WTC11 (cell line): ENCODE results near the gene MYL9. TPM values are rescaled to one million over a fixed set of nuclear protein-coding genes. Genes with fewer than 3 reads are reported as not detected.

ENCODE experiments used
- ATAC-seq: fragments of 200-7000 bp; cut with Tn5 transposase; 2 replicates; pipeline ENCODE4 v1.10.0; 2021; ENCODE audit warnings: mild to moderate bottlenecking, moderate library complexity
- CTCF ChIA-PET: fragments of 300-600 bp; sonication (Branson Sonifier 250); formaldehyde crosslinking; loops from one replicate; lab custom pipeline; 2021; ENCODE audit warnings: antibody characterized with exemption; lab: Charles Lee
- POLR2A ChIA-PET: fragments of 350-600 bp; sonication (Branson Sonifier 250); formaldehyde crosslinking; loops from one replicate; lab custom pipeline; 2021; ENCODE audit warnings: antibody characterized with exemption; lab: Charles Lee
- DNase-seq: peaks from one replicate; pipeline ENCODE4 v3.0.0; 2021; ENCODE audit warnings: low spot score
- H3K27ac Mint-ChIP-seq: 2 replicates; pipeline ENCODE4 v1.8.0; 2021; ENCODE audit warnings: mixed read lengths
- H3K27me3 Mint-ChIP-seq: 2 replicates; pipeline ENCODE4 v1.8.0; 2021; ENCODE audit warnings: low read depth, mild to moderate bottlenecking, moderate library complexity, mixed read lengths
- H3K36me3 Mint-ChIP-seq: 2 replicates; pipeline ENCODE4 v1.8.0; 2021; ENCODE audit warnings: mixed read lengths
- H3K4me1 Mint-ChIP-seq: 2 replicates; pipeline ENCODE4 v1.8.0; 2022; ENCODE audit warnings: mixed read lengths
- H3K4me3 Mint-ChIP-seq: 2 replicates; pipeline ENCODE4 v1.8.0; 2021; ENCODE audit warnings: mild to moderate bottlenecking, moderate library complexity, mixed read lengths
- H3K9me3 Mint-ChIP-seq: 2 replicates; pipeline ENCODE4 v1.8.0; 2021; ENCODE audit warnings: mixed read lengths
- CREM ChIP-seq: sonication (generic); formaldehyde crosslinking; IDR thresholded peaks from 2 replicates; pipeline ENCODE4 v1.8.1; 2022; ENCODE audit warnings: mild to moderate bottlenecking, missing genetic modification reagents, moderate library complexity
- MLX ChIP-seq: sonication (generic); formaldehyde crosslinking; IDR thresholded peaks from 2 replicates; pipeline ENCODE4 v1.8.1; 2023; ENCODE audit warnings: mild to moderate bottlenecking, missing genetic modification reagents, moderate library complexity
- NFE2L1 ChIP-seq: sonication (generic); formaldehyde crosslinking; IDR thresholded peaks from 2 replicates; pipeline ENCODE4 v1.8.1; 2023; ENCODE audit warnings: missing genetic modification reagents
- NR2C2 ChIP-seq: sonication (generic); formaldehyde crosslinking; IDR thresholded peaks from 2 replicates; pipeline ENCODE4 v1.8.0; 2022; ENCODE audit warnings: mild to moderate bottlenecking, missing genetic modification reagents
- RELA ChIP-seq: sonication (generic); formaldehyde crosslinking; IDR thresholded peaks from 2 replicates; pipeline ENCODE4 v1.8.1; 2022; ENCODE audit warnings: missing genetic modification reagents, mild to moderate bottlenecking, borderline replicate concordance
- SP1 ChIP-seq: sonication (generic); formaldehyde crosslinking; conservative IDR thresholded peaks from 2 replicates; pipeline ENCODE4 v1.8.1; 2022; ENCODE audit warnings: missing genetic modification reagents
- TEAD1 ChIP-seq: sonication (generic); formaldehyde crosslinking; IDR thresholded peaks from 2 replicates; pipeline ENCODE4 v1.8.0; 2022; ENCODE audit warnings: mild to moderate bottlenecking, missing genetic modification reagents
- ZBTB43 ChIP-seq: sonication (generic); formaldehyde crosslinking; IDR thresholded peaks from 2 replicates; pipeline ENCODE4 v1.8.1; 2023; ENCODE audit warnings: mild to moderate bottlenecking, missing genetic modification reagents
- ZNF232 ChIP-seq: sonication (generic); formaldehyde crosslinking; IDR thresholded peaks from 2 replicates; pipeline ENCODE4 v1.8.0; 2022; ENCODE audit warnings: mild to moderate bottlenecking, missing genetic modification reagents
- ZNF425 ChIP-seq: fragments of 250-450 bp; sonication (Bioruptor Pico); conservative IDR thresholded peaks from 2 replicates; pipeline ENCODE4 v1.9.0; 2021; ENCODE audit warnings: mild to moderate bottlenecking
- total RNA-seq: library from RNA; stranded (reverse); gene quantifications from 3 replicates; pipeline ENCODE4 v1.2.3, GENCODE V29; 2021
- TF ChIP-seq, protein P1 (sequence below): sonication (generic); formaldehyde crosslinking; IDR thresholded peaks from 2 replicates; pipeline ENCODE4 v1.8.0; 2023; ENCODE audit warnings: missing genetic modification reagents, mild to moderate bottlenecking, borderline replicate concordance
- TF ChIP-seq, protein P2 (sequence below): fragments of 250-450 bp; sonication (Bioruptor Pico); IDR thresholded peaks from 2 replicates; pipeline ENCODE4 v1.9.0; 2021; ENCODE audit warnings: mild to moderate bottlenecking
- TF ChIP-seq, protein P3 (sequence below): fragments of 250-450 bp; sonication (Bioruptor Pico); IDR thresholded peaks from 2 replicates; pipeline ENCODE4 v2.1.2; 2022; ENCODE audit warnings: mild to moderate bottlenecking, moderate library complexity
- TF ChIP-seq, protein P4 (sequence below): sonication (generic); formaldehyde crosslinking; IDR thresholded peaks from 2 replicates; pipeline ENCODE4 v1.8.1; 2023; ENCODE audit warnings: mild to moderate bottlenecking, missing genetic modification reagents

The MYL9 gene
- total RNA-seq, 1 experiment from 2014 or later = 54.7 TPM

DNA sequence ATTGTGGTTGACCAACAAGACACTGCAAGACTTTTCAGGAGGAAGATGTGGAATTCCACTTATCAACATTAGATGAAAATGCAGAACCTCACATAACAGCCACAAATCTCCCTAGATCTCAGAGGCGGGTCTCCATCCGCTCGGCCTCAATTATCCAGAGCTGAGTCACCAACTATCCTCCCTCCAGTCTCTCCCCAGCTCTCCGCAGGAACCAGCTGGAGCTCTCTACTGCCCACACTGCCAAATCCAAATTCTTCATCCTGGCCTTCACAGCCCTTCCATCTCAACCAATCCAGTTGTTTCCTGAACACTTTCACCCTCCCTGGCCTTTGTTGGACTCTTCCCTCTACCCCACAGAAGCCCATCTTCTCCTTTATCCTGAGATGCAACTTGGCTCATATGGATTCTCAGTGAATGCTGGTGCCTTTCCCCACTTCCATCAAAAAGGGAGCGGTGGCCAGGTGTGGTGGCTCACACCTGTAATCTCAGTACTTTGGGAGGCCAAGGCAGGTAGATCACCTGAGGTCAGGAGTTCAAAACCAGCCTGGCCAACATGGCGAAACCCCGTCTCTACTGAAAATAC lies 28.6 kb downstream of the MYL9 start (continued):
- TF ChIP-seq ZNF425 (no peak), MLX (CRISPR knock-in tag) (no peak)

GRCh38 chr20:36571564-36572504 lies 30.5 kb downstream of the MYL9 start:
- TF ChIP-seq SP1 (CRISPR knock-in tag) (peak; percentile 59), TEAD1 (CRISPR knock-in tag) (peak; percentile 16; the same call in 1 of the 2 replicates), ZNF232 (CRISPR knock-in tag) (0 out of 2 replicates have a peak, but pooled peaks have one; percentile 39), CREM (CRISPR knock-in tag) (0 out of 2 replicates have a peak, but pooled peaks have one; percentile 27)
- TF ChIP-seq, protein P1, sequence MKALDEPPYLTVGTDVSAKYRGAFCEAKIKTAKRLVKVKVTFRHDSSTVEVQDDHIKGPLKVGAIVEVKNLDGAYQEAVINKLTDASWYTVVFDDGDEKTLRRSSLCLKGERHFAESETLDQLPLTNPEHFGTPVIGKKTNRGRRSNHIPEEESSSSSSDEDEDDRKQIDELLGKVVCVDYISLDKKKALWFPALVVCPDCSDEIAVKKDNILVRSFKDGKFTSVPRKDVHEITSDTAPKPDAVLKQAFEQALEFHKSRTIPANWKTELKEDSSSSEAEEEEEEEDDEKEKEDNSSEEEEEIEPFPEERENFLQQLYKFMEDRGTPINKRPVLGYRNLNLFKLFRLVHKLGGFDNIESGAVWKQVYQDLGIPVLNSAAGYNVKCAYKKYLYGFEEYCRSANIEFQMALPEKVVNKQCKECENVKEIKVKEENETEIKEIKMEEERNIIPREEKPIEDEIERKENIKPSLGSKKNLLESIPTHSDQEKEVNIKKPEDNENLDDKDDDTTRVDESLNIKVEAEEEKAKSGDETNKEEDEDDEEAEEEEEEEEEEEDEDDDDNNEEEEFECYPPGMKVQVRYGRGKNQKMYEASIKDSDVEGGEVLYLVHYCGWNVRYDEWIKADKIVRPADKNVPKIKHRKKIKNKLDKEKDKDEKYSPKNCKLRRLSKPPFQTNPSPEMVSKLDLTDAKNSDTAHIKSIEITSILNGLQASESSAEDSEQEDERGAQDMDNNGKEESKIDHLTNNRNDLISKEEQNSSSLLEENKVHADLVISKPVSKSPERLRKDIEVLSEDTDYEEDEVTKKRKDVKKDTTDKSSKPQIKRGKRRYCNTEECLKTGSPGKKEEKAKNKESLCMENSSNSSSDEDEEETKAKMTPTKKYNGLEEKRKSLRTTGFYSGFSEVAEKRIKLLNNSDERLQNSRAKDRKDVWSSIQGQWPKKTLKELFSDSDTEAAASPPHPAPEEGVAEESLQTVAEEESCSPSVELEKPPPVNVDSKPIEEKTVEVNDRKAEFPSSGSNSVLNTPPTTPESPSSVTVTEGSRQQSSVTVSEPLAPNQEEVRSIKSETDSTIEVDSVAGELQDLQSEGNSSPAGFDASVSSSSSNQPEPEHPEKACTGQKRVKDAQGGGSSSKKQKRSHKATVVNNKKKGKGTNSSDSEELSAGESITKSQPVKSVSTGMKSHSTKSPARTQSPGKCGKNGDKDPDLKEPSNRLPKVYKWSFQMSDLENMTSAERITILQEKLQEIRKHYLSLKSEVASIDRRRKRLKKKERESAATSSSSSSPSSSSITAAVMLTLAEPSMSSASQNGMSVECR = peak; percentile 23; the same call in 1 of the 2 replicates
- TF ChIP-seq, protein P2, sequence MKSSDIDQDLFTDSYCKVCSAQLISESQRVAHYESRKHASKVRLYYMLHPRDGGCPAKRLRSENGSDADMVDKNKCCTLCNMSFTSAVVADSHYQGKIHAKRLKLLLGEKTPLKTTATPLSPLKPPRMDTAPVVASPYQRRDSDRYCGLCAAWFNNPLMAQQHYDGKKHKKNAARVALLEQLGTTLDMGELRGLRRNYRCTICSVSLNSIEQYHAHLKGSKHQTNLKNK (CRISPR knock-in tag) = no peak
- TF ChIP-seq, protein P3, sequence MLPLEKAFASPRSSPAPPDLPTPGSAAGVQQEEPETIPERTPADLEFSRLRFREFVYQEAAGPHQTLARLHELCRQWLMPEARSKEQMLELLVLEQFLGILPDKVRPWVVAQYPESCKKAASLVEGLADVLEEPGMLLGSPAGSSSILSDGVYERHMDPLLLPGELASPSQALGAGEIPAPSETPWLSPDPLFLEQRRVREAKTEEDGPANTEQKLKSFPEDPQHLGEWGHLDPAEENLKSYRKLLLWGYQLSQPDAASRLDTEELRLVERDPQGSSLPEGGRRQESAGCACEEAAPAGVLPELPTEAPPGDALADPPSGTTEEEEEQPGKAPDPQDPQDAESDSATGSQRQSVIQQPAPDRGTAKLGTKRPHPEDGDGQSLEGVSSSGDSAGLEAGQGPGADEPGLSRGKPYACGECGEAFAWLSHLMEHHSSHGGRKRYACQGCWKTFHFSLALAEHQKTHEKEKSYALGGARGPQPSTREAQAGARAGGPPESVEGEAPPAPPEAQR (CRISPR knock-in tag) = no peak
- peaks cover 10% of the 10 kb centered on the region for H3K36me3 Mint-ChIP-seq
- ChIA-PET CTCF (interaction anchor here (0.6 to 3.5 kb wide), 16 partner anchors 10 to 369 kb away, joined by 3 to 32 read pairs (median 4); partner anchors contain the start of gene RAB5IF), POLR2A (interaction anchor here (0.6 to 5.8 kb wide), 10 partner anchors 9 to 264 kb away, joined by 3 to 54 read pairs (median 4); partner anchors contain the start of gene RAB5IF)
- H3K4me1 Mint-ChIP-seq = peaks cover 59% of the 10 kb centered on the region
- DNase-seq = peak; percentile 78
- H3K27me3 Mint-ChIP-seq = no peaks in the 10 kb centered on the region
- peak; percentile 67 for ATAC-seq
- H3K4me3 Mint-ChIP-seq = peak overlapping the region; percentile 80
- peaks cover 4% of the 10 kb centered on the region; the same call in 1 of the 2 replicates for H3K9me3 Mint-ChIP-seq
- H3K27ac Mint-ChIP-seq = peak overlapping the region; percentile 99

GRCh38 chr20:36572701-36573102 lies 31.4 kb downstream of the MYL9 start:
- Mint-ChIP-seq H3K36me3 (peaks cover 4% of the 10 kb centered on the region; the same call in 1 of the 2 replicates), H3K27ac (peak overlapping the region; percentile 99), H3K4me3 (peak overlapping the region; percentile 80), H3K4me1 (peaks cover 59% of the 10 kb centered on the region), H3K9me3 (no peaks in the 10 kb centered on the region), H3K27me3 (no peaks in the 10 kb centered on the region)
- ChIA-PET POLR2A (interaction anchor here (0.5 to 5.8 kb wide), 6 partner anchors 10 to 262 kb away, joined by 3 to 54 read pairs (median 4); no protein-coding TSS in a partner anchor), CTCF (interaction anchor here (0.6 to 3.5 kb wide), 17 partner anchors 12 to 1696 kb away, joined by 3 to 32 read pairs (median 4); partner anchors contain the start of genes MYL9, NFS1, RAB5IF and ROMO1)
- ATAC-seq (peak; percentile 0), DNase-seq (no peak)
- TF ChIP-seq NFE2L1 (CRISPR knock-in tag) (0 out of 2 replicates have a peak, but pooled peaks have one; percentile 11), ZNF232 (CRISPR knock-in tag) (no peak), RELA (no peak), ZBTB43 (CRISPR knock-in tag) (0 out of 2 replicates have a peak, but pooled peaks have one; percentile 19), NR2C2 (CRISPR knock-in tag) (no peak)
- TF ChIP-seq, protein P3 (CRISPR knock-in tag) = no peak
- TF ChIP-seq, protein P4, sequence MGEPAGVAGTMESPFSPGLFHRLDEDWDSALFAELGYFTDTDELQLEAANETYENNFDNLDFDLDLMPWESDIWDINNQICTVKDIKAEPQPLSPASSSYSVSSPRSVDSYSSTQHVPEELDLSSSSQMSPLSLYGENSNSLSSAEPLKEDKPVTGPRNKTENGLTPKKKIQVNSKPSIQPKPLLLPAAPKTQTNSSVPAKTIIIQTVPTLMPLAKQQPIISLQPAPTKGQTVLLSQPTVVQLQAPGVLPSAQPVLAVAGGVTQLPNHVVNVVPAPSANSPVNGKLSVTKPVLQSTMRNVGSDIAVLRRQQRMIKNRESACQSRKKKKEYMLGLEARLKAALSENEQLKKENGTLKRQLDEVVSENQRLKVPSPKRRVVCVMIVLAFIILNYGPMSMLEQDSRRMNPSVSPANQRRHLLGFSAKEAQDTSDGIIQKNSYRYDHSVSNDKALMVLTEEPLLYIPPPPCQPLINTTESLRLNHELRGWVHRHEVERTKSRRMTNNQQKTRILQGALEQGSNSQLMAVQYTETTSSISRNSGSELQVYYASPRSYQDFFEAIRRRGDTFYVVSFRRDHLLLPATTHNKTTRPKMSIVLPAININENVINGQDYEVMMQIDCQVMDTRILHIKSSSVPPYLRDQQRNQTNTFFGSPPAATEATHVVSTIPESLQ (CRISPR knock-in tag) = no peak
